Measurements from ENCODE around the gene FARP1. TPM values are rescaled to one million over a fixed set of nuclear protein-coding genes. Genes with fewer than 3 reads are reported as not detected.

FARP1 gene
- total and polyA plus RNA-seq, 2 of the 13 experiments (the other 11 are each of a cell fraction or from before 2014, with no cell fraction given) = 70.6 to 126 TPM

- TF ChIP-seq PLSCR1 (CRISPR knock-in tag; IDR thresholded peaks at IDR 0.05; ENCODE audit: borderline replicate concordance) (no peak), ELF1 (CRISPR knock-in tag; IDR thresholded peaks at IDR 0.05) (no peak), HNF1A (IDR thresholded peaks at IDR 0.05; ENCODE audit: low read depth) (no peak), HNF1A (CRISPR knock-in tag; IDR thresholded peaks at IDR 0.05; ENCODE audit: borderline replicate concordance) (no peak), PRDM15 (CRISPR knock-in tag; IDR thresholded peaks at IDR 0.05) (peak; percentile 43; the same call in 1 of the 2 replicates), ZNF18 (CRISPR knock-in tag; IDR thresholded peaks at IDR 0.05; ENCODE audit: insufficient replicate concordance) (no peak), IKZF5 (CRISPR knock-in tag; IDR thresholded peaks at IDR 0.05) (no peak), KDM5A (IDR thresholded peaks at IDR 0.05; ENCODE audit: borderline replicate concordance, low read length) (no peak; the same call in 1 of the 2 replicates), NCOA5 (CRISPR knock-in tag; IDR thresholded peaks at IDR 0.05) (no peak), SAP130 (CRISPR knock-in tag; IDR thresholded peaks at IDR 0.05; ENCODE audit: low read depth) (no peak), ZNF354B (CRISPR knock-in tag; IDR thresholded peaks at IDR 0.05) (no peak), BCL6 (CRISPR knock-in tag; IDR thresholded peaks at IDR 0.05) (no peak), ZNF800 (CRISPR knock-in tag; IDR thresholded peaks at IDR 0.05) (0 out of 2 replicates have a peak, but pooled peaks have one; percentile 1), NFYC (CRISPR knock-in tag; IDR thresholded peaks at IDR 0.05) (no peak)
Observed at GRCh38 chr13:98143157-98143553, 261 bp downstream of the FARP1 start (continued).

Measured in HepG2 (cell line).